Kidney epithelial cell (primary cell): ENCODE results near the gene MFAP2. TPM values are rescaled to one million over a fixed set of nuclear protein-coding genes. Genes with fewer than 3 reads are reported as not detected.

Source experiments
- DNase-seq: peaks from one replicate; pipeline ENCODE4 v3.0.0-alpha.2; 2010; ENCODE audit warnings: low read depth
- H3K27me3 ChIP-seq: 2 replicates; pipeline ENCODE4 v1.6.0; 2011; ENCODE audit warnings: low read length; ENCODE audit not compliant: control insufficient read depth, insufficient read depth
- H3K36me3 ChIP-seq: 2 replicates; pipeline ENCODE4 v1.5.1; 2011; ENCODE audit warnings: low read length; ENCODE audit not compliant: control insufficient read depth, insufficient read depth
- H3K4me3 ChIP-seq: 2 replicates; pipeline ENCODE4 v1.5.1; 2011; ENCODE audit warnings: low read depth, mild to moderate bottlenecking, control low read depth, low read length
- total RNA-seq: library from RNA; depleted of rRNA; stranded (reverse); fragments of >200 nt; gene quantifications from 2 replicates; pipeline ENCODE4 v1.2.3, GENCODE V29; 2015
- TF ChIP-seq, protein P1 (sequence below): IDR thresholded peaks from 2 replicates; pipeline ENCODE4 v1.5.1; 2011; ENCODE audit warnings: mild to moderate bottlenecking, moderate library complexity, low read length, control low read depth, inconsistent platforms; ENCODE audit not compliant: insufficient read depth, poor library complexity, severe bottlenecking

Gene MFAP2
- total RNA-seq, 1 donor from 2014 or later: 58.2 TPM

DNA sequence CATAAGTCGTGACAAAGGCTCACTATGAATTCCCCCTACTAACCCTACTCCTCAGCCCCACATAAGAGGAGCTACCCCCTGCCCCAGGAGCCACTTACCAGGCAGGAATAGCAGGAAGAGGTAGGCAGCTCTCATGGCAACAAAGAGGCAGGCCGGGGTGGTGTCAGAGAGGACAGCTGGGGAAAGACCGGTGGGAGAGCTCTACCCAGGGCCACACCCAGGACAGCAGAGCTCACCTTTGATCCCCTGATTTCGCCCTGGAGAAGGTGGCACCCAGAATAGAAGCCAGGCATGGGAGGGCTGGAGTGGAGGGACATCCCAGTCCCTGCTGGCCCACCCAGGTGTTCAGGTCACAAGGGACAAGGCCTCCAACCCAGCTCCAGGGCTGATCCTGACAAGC, 2.3 kb downstream of the MFAP2 start:
- TF ChIP-seq, protein P1, sequence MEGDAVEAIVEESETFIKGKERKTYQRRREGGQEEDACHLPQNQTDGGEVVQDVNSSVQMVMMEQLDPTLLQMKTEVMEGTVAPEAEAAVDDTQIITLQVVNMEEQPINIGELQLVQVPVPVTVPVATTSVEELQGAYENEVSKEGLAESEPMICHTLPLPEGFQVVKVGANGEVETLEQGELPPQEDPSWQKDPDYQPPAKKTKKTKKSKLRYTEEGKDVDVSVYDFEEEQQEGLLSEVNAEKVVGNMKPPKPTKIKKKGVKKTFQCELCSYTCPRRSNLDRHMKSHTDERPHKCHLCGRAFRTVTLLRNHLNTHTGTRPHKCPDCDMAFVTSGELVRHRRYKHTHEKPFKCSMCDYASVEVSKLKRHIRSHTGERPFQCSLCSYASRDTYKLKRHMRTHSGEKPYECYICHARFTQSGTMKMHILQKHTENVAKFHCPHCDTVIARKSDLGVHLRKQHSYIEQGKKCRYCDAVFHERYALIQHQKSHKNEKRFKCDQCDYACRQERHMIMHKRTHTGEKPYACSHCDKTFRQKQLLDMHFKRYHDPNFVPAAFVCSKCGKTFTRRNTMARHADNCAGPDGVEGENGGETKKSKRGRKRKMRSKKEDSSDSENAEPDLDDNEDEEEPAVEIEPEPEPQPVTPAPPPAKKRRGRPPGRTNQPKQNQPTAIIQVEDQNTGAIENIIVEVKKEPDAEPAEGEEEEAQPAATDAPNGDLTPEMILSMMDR: no peak
- Histone ChIP-seq H3K27me3 (no peaks in the 10 kb centered on the region), H3K4me3 (no peak overlapping the region), H3K36me3 (peaks cover under 1% of the 10 kb centered on the region)
- no peak for DNase-seq

DNA sequence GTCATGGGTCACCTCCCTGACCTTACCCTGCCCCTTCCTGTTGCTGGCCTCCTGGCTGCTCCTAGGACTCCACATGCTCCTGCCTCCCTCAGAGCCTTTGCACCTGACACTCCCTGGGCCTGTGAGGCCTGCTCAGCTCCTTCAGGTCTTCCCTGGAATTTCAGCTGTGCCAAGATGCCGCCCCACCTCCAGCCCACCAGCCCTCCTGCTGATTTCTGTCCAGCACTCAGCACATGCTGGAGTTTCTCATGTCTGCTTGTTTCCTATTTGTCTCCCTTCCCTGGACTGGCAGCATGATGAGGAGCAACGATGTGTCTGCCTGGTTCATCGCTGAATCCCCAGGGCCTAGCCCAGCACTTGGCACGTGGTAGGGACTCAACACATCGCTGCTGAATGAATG, 3.0 kb downstream of the MFAP2 start:
- Histone ChIP-seq H3K27me3 (no peaks in the 10 kb centered on the region), H3K4me3 (no peak overlapping the region), H3K36me3 (peaks cover 1% of the 10 kb centered on the region)
- TF ChIP-seq, protein P1: no peak
- no peak for DNase-seq

DNA sequence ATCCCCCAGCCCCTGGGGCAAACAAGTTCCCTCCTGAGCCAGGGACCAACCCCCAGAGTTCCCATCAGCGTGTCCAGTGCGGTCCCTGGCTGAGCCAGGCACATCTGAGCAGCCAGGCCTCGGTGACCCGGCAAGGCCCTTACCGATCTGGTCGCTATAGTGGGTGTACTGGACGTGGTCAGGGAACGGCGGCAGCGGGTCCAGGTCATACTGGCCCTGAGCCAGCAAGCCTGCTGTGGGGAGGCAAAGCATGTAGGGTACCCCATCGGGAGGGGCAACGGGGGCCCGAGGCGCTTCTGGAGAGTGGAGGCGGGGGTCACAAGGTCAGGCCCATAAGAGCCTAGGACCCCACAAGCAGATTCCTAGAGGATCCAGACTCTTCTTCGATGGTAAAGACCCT, 3.5 kb downstream of the MFAP2 start:
- Histone ChIP-seq H3K4me3 (no peak overlapping the region), H3K27me3 (no peaks in the 10 kb centered on the region), H3K36me3 (peaks cover 1% of the 10 kb centered on the region)
- TF ChIP-seq, protein P1: no peak
- no peak for DNase-seq

DNA sequence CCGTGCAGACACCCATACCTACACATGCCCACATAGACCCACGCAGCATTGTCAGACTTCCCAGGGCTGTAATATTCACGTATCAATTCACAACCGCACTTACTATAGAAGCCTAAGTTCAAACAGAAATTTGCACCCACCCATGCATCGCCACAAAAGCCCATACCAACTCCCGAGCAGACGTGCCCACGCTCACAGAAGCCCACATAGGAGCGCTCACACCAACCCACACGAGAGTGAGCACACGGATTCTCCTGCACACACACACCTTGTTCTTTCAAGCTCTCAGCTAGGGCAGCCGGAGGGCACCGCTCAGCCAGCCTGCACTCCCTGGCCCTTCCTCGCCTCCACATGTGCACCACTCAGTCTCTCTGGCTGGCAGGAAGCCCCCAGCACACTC, 4.6 kb downstream of the MFAP2 start:
- Histone ChIP-seq H3K36me3 (peaks cover 1% of the 10 kb centered on the region), H3K27me3 (no peaks in the 10 kb centered on the region), H3K4me3 (no peak overlapping the region)
- TF ChIP-seq, protein P1: no peak
- DNase-seq: no peak

DNA sequence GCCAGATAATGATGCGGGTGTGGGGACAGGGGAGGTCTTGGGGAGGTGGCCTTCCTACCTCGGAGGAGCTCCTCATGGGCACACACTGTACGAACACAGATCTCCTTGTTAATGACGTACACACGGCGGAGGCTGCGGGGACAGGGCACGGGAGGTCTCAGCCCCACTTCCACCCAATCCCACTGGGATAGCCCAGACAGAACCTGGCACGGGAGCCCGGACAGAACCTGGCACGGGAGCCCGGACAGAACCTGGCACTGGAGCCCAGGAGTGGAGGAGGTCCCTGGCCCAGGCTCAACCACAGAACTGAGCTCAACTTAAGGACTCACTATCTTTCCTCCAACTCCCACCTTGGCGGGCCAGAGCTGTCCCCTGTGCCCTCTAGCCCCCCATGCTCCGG, 5.2 kb downstream of the MFAP2 start:
- no peak for DNase-seq
- H3K27me3 ChIP-seq: no peaks in the 10 kb centered on the region
- no peak overlapping the region for H3K4me3 ChIP-seq
- TF ChIP-seq, protein P1: no peak
- H3K36me3 ChIP-seq: peaks cover 1% of the 10 kb centered on the region

DNA sequence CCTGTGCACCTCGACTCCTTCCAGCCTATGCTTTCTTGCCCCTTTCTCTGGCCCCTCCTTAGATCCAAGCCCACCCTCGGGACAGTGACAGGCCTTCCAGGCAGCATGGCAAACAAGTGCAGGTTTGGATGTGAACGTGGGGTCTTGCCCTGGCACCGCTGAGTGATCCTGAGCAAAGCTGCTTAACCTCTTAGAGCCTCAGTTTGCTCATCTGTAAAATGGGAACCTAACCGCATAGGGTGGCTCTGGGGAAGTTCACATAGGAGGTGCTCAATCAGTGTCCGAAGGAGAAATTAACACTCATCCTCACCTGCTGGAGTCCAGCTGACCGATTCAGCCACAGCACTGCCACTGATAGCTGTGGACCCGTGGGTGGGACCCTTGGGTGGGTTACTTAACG, 7.2 kb downstream of the MFAP2 start:
- no peak for DNase-seq
- Histone ChIP-seq H3K36me3 (peaks cover 1% of the 10 kb centered on the region), H3K27me3 (no peaks in the 10 kb centered on the region), H3K4me3 (no peak overlapping the region)
- TF ChIP-seq, protein P1: no peak
